Prostate gland (tissue), 2 donors: ENCODE results near the gene CCDC102B.

Experiments
- CTCF ChIP-seq, 4 experiments: fragments of 200-600 bp in 2 of 4; fragments of 450-650 bp in 2 of 4; sonication (generic) in 2 of 4; IDR thresholded peaks; 1 replicate in 3 of 4; 2 replicates in 1 of 4; pipeline ENCODE4 v1.5.1; 2016 to 2019; ENCODE audit warnings: antibody characterized with exemption in 4 of 4, mild to moderate bottlenecking in 2 of 4, moderate library complexity in 2 of 4
- POLR2A ChIP-seq: fragments of 450-650 bp; IDR thresholded peaks from one replicate; pipeline ENCODE4 v1.6.1; 2016; ENCODE audit warnings: antibody characterized with exemption, mild to moderate bottlenecking
- POLR2AphosphoS5 ChIP-seq: sonication (generic); formaldehyde crosslinking; IDR thresholded peaks from one replicate; pipeline ENCODE4 v1.6.1; 2017; ENCODE audit warnings: antibody characterized with exemption

GRCh38 chr18:68783506-68783905, 14.4 kb upstream of the CCDC102B start:
- TF ChIP-seq POLR2AphosphoS5: no peak
- no peak for TF ChIP-seq CTCF (IDR thresholded peaks at IDR 0.05)
- TF ChIP-seq POLR2A: no peak
